ENCODE data around the gene KRTAP6-1.

DNA sequence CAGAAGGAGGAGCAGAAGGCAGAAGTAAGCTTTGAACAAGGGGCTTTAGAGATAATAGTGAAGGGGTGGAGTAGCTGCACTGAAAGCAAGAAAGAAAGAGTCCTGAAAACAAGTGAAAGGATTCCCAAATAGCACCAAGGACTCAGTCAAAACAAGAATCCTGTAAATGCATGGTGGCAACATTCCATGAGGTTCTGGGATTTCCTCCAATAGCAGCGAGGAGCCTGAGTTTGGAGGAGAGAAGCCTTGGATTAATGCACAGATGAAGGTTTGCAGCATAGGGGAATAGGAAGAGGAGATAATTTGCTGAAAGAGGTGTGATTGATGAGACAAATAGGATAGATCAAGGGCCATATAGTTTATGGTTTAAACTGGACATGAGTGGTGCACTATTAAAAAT is 34.4 kb downstream of the KRTAP6-1 start:
- TF ChIP-seq EZH2 (IDR thresholded peaks at IDR 0.05; ENCODE audit: insufficient read depth, poor library complexity, severe bottlenecking) = no peak
- no peak for TF ChIP-seq EZH2phosphoT487 (IDR thresholded peaks at IDR 0.05; ENCODE audit: insufficient read depth, low read depth)
